Thymus (tissue), 11 donors: ENCODE data around the gene SLC24A3. TPM values are rescaled to one million over a fixed set of nuclear protein-coding genes. Genes with fewer than 3 reads are reported as not detected.

Experiments used
- DNase-seq, 9 donors: peaks; one replicate each; pipeline ENCODE4 v3.0.0-alpha.2; 2013; ENCODE audit warnings: low spot score in 9 of 9, low read depth in 6 of 9, missing footprints in 1 of 9
- H3K27ac ChIP-seq, 2 donors: one replicate each; pipeline ENCODE4 v1.5.1; 2013; ENCODE audit warnings: control low read depth in 1 of 2, low read depth in 1 of 2, low read length in 1 of 2, mild to moderate bottlenecking in 1 of 2, moderate library complexity in 1 of 2
- H3K27me3 ChIP-seq, 2 donors: one replicate each; pipeline ENCODE4 v1.5.1; 2013; ENCODE audit warnings: low read length in 1 of 2; ENCODE audit not compliant: control insufficient read depth in 2 of 2, insufficient read depth in 1 of 2
- H3K36me3 ChIP-seq, 2 donors: one replicate each; pipeline ENCODE4 v1.5.1; 2013; ENCODE audit warnings: low read length in 1 of 2, mild to moderate bottlenecking in 1 of 2, moderate library complexity in 1 of 2; ENCODE audit not compliant: control insufficient read depth in 2 of 2, insufficient read depth in 2 of 2
- H3K4me1 ChIP-seq, 2 donors: one replicate each; pipeline ENCODE4 v1.5.1; 2013; ENCODE audit warnings: low read length in 2 of 2; ENCODE audit not compliant: control insufficient read depth in 2 of 2, insufficient read depth in 2 of 2
- H3K4me3 ChIP-seq, 2 donors: one replicate each; pipeline ENCODE4 v1.5.1; 2013; ENCODE audit warnings: low read length in 2 of 2, control low read depth in 1 of 2, mild to moderate bottlenecking in 1 of 2
- H3K9me3 ChIP-seq, 2 donors: one replicate each; pipeline ENCODE4 v1.5.1; 2013; ENCODE audit warnings: low read length in 1 of 2, mild to moderate bottlenecking in 1 of 2; ENCODE audit not compliant: control insufficient read depth in 2 of 2, insufficient read depth in 1 of 2
- WGBS: extraction: QIAGEN DNeasy Blood & Tissue Kit; methylation state at CpG from one replicate; pipeline ENCODE4 v1.1.7; 2013; 5-methylcytosine and 5-hydroxymethylcytosine counted together
- polyA plus RNA-seq: library from polyadenylated mRNA; stranded (reverse); fragments of 200-250 nt; gene quantifications from one replicate; pipeline ENCODE4 v1.2.3, GENCODE V29; 2013
- total RNA-seq: library from RNA; stranded (reverse); fragments of 120-200 nt; gene quantifications from one replicate; pipeline ENCODE4 v1.2.4, GENCODE V29; 2013
- donor health status: healthy.

Gene SLC24A3
- total and polyA plus RNA-seq, 2 donors, result 0.99 to 2.1 TPM

- Histone ChIP-seq H3K9me3 (no peaks in the 10 kb centered on the region), H3K27me3 (no peaks in the 10 kb centered on the region), H3K4me3 (no peak overlapping the region), H3K4me1 (no peaks in the 10 kb centered on the region), H3K27ac (no peak overlapping the region), H3K36me3 (no peaks in the 10 kb centered on the region)
- no peak for DNase-seq
- WGBS, result 93% methylated on average over 3 of the region's 3 CpGs
Observed at GRCh38 chr20:19302714-19303113, 90.3 kb downstream of the SLC24A3 start.

- Histone ChIP-seq H3K27me3 (no peaks in the 10 kb centered on the region), H3K4me1 (no peaks in the 10 kb centered on the region), H3K27ac (no peak overlapping the region), H3K9me3 (no peaks in the 10 kb centered on the region), H3K36me3 (no peaks in the 10 kb centered on the region), H3K4me3 (no peak overlapping the region)
- 74% methylated on average over 5 of the region's 5 CpGs for WGBS
- no peak for DNase-seq
Observed at GRCh38 chr20:19304389-19304788, 91.9 kb downstream of the SLC24A3 start.

GRCh38 chr20:19304886-19305415, 92.5 kb downstream of the SLC24A3 start:
- no peak overlapping the region for H3K4me3 ChIP-seq
- no peak overlapping the region for H3K27ac ChIP-seq
- no peak for DNase-seq
- H3K4me1 ChIP-seq, result no peaks in the 10 kb centered on the region
- H3K27me3 ChIP-seq, result no peaks in the 10 kb centered on the region
- H3K36me3 ChIP-seq, result no peaks in the 10 kb centered on the region
- H3K9me3 ChIP-seq, result no peaks in the 10 kb centered on the region
- 68% methylated on average over 3 of the region's 3 CpGs for WGBS

DNA sequence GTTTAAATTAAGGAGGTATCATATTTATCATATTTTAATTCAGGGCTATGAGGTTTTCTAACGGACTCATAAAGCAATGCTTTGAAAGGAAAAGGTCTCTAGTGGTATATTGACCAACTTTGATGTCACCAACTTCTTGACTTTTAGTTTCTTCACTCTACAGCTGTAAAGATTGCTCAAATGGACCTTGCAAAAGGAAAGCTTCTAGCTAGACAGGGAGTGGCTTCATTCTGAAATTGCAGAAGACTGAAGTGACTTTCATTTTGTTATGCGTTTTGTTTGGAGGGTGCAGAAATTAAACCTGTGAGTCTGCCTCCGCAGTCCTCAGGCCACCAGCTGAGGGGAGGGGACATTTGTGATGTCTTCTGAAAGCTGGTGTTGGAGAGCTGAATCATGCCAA, 95.7 kb downstream of the SLC24A3 start:
- no peak overlapping the region for H3K4me3 ChIP-seq
- H3K27me3 ChIP-seq, result no peaks in the 10 kb centered on the region
- H3K27ac ChIP-seq, result no peak overlapping the region
- no peaks in the 10 kb centered on the region for H3K4me1 ChIP-seq
- DNase-seq, result no peak
- WGBS, result 80% methylated on average over 3 of the region's 3 CpGs
- no peaks in the 10 kb centered on the region for H3K36me3 ChIP-seq
- H3K9me3 ChIP-seq, result no peaks in the 10 kb centered on the region

GRCh38 chr20:19310541-19310940, 98.1 kb downstream of the SLC24A3 start:
- Histone ChIP-seq H3K4me1 (no peaks in the 10 kb centered on the region), H3K36me3 (no peaks in the 10 kb centered on the region), H3K9me3 (no peaks in the 10 kb centered on the region), H3K27ac (no peak overlapping the region), H3K27me3 (no peaks in the 10 kb centered on the region), H3K4me3 (no peak overlapping the region)
- WGBS, result 100% methylated on average over 2 of the region's 2 CpGs
- no peak for DNase-seq

DNA sequence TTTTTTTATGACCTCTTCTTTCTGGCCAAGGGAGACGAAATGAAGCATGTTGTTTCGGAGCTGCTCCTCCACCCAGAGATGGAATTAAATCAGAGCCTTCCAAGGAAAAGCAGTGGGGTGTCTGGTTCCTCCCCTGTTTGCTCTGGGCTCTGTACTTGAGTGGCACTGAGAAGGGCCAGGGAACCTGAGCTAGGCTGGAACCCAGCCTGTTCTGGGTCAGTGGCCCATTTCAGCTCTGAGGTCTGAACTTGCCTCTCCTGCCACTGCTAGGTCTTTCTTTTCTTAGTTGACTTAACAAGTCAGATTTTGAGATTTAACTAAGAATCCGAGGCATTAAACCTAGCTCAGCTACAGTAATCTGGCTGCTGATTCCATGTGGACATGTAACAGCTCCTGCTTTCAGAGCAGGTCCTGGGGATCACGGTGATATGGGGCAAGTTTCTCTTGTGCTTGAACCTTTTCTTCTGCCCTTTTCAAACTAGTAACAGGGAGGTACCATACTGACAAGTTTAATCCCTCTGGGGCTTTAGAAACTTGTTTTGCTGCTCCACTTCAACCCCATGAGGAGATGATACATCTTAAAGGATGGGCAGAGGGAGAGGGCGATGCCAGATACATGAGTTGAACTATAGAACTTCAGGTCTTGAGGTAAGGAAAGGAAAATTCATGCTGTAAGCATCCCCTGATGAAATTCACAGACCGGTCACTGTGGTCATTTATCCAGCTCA, 101.1 kb downstream of the SLC24A3 start:
- no peaks in the 10 kb centered on the region for H3K36me3 ChIP-seq
- no peak overlapping the region for H3K4me3 ChIP-seq
- DNase-seq, result no peak
- no peaks in the 10 kb centered on the region for H3K4me1 ChIP-seq
- H3K9me3 ChIP-seq, result no peaks in the 10 kb centered on the region
- WGBS, result 90% methylated on average over 6 of the region's 6 CpGs
- no peaks in the 10 kb centered on the region for H3K27me3 ChIP-seq
- H3K27ac ChIP-seq, result no peak overlapping the region

GRCh38 chr20:19314621-19315020, 102.2 kb downstream of the SLC24A3 start:
- Histone ChIP-seq H3K9me3 (no peaks in the 10 kb centered on the region), H3K27ac (no peak overlapping the region), H3K4me3 (no peak overlapping the region), H3K36me3 (no peaks in the 10 kb centered on the region), H3K4me1 (no peaks in the 10 kb centered on the region), H3K27me3 (no peaks in the 10 kb centered on the region)
- 65% methylated on average over 7 of the region's 7 CpGs for WGBS
- DNase-seq, result no peak

DNA sequence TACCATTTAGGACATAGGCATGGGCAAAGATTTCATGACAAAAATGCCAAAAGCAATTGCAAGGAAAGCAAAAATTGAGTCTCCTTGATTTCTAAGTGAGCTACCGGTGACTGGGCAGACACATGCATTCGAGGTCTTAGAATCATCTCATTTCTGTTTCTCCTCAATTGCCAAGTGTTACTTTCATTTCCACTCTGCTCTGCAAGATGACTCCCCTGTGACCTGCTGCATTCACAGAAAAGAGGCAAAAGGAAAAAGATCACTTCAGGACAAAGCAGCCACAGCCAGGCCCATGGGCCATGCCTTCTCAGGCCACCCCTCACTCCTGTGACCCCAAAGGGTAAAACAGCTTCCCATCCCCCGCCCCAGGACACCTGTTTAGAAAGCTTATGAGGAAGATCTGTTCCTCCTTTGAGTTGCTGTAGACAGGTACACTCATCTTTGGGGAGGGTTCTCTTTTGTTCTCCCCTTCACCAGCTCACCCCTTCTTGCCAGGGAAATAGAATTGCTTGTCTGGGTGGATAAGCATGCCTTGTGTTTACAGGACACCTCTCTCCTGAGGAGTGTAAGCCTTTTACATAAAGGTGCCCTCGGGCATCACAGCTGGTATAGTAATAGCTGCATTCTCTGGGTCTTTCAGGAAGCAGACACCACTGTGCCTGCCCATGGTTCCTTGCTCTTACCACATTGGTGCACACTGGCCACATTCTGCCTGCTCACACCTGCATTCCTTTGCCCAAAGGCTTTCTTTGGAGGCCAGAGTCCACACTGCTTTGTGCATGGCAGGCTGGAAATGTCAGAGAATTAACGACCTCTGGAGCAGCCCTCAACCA, 105.0 kb downstream of the SLC24A3 start:
- Histone ChIP-seq H3K36me3 (no peaks in the 10 kb centered on the region), H3K4me1 (no peaks in the 10 kb centered on the region), H3K9me3 (no peaks in the 10 kb centered on the region), H3K4me3 (no peak overlapping the region), H3K27ac (no peak overlapping the region), H3K27me3 (no peaks in the 10 kb centered on the region)
- DNase-seq, result peak in 1 of 9 donors; percentile 15
- WGBS, result 54% methylated on average over 5 of the region's 5 CpGs

DNA sequence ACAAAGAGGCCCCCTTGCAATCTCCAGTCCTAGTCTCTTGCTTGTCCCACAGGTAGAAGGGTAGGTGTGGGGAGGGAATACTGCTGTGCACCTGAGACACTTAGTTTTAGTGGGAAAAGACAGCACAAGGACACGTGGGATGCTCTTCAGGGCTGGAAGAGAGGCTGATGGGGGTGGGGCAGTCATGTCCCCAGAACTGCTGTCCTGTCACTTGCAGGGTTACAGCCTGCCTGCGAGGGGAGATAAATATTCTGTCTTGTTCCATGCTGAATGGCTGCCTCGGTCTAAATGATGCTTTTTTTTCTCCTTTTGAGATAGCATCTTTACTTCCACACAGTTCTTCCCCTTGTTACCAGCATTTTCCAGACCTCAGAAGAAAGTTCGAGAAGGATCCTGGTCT, 106.2 kb downstream of the SLC24A3 start:
- WGBS, result 77% methylated on average over 4 of the region's 4 CpGs
- no peaks in the 10 kb centered on the region for H3K36me3 ChIP-seq

More for the DNA sequence above, 106.2 kb downstream of the SLC24A3 start:
- Histone ChIP-seq H3K27me3 (no peaks in the 10 kb centered on the region), H3K4me1 (no peaks in the 10 kb centered on the region), H3K9me3 (no peaks in the 10 kb centered on the region), H3K4me3 (no peak overlapping the region), H3K27ac (no peak overlapping the region)
- DNase-seq, result no peak
